ENCODE data around the gene CDC42EP1. TPM values are rescaled to one million over a fixed set of nuclear protein-coding genes. Genes with fewer than 3 reads are reported as not detected.
"Not testable (repeated sequence)": the region's sequence is repeated elsewhere in the genome, so short reads cannot be mapped to it uniquely, and the experiment has no call there.

Gene CDC42EP1
- total and polyA plus RNA-seq, 4 experiments from 2014 or later, result not detected

- peaks cover 5 to 9% of the 10 kb centered on the region in 2 donors for H3K27me3 Mint-ChIP-seq
Measured at GRCh38 chr22:37535159-37535558, 25.1 kb upstream of the CDC42EP1 start.

GRCh38 chr22:37538590-37539357 is 21.5 kb upstream of the CDC42EP1 start:
- H3K4me3 ChIP-seq (ENCODE audit: low read length in 2 of 2), result no peak overlapping the region
- peak; percentile 85 to 86 (median 86) for DNase-seq
- H3K9me3 ChIP-seq (ENCODE audit: control insufficient read depth in 1 of 2, low read length in 2 of 2), result no peaks in the 10 kb centered on the region
- Mint-ChIP-seq H3K27ac (peak overlapping the region in 5 of 7 donors; percentile 1 to 71 (median 38)), H3K36me3 (no peaks in the 10 kb centered on the region), H3K4me3 (peak overlapping the region in 7 of 8 donors; percentile 14 to 88 (median 47)), H3K27me3 (peaks cover 14 to 18% of the 10 kb centered on the region in 2 donors), H3K4me1 (peaks cover 14 to 40% (median 25%) of the 10 kb centered on the region in 4 donors), H3K9me3 (peaks cover 0 to 2% (median 0%) of the 10 kb centered on the region in 8 donors)
- peaks cover 30% of the 10 kb centered on the region for H3K4me1 ChIP-seq (ENCODE audit: insufficient read depth, low read length)
- intact Hi-C loops (cut with micrococcal nuclease), result loop anchor here (1.0 to 2.0 kb wide), 3 partner anchors 29 to 54 kb away; no protein-coding TSS in a partner anchor
- H3K36me3 ChIP-seq (ENCODE audit: insufficient read depth, low read length), result no peaks in the 10 kb centered on the region
- H3K27ac ChIP-seq (ENCODE audit: low read depth, low read length), result no peak overlapping the region
- CTCF ChIA-PET (ENCODE audit: partially characterized antibody), result interaction anchor here (0.7 to 16.8 kb wide), 16 partner anchors 11 to 427 kb away, joined by 3 to 523 read pairs (median 4); partner anchors contain the start of gene CDC42EP1
- H3K27me3 ChIP-seq (ENCODE audit: insufficient read depth, low read length), result no peaks in the 10 kb centered on the region
- POLR2A ChIA-PET (ENCODE audit: partially characterized antibody), result interaction anchor here (0.9 to 5.5 kb wide), 5 partner anchors 23 to 89 kb away, joined by 3 to 60 read pairs (median 6); no protein-coding TSS in a partner anchor

More at GRCh38 chr22:37535159-37535558, 25.1 kb upstream of the CDC42EP1 start:
- H3K36me3 Mint-ChIP-seq, result no peaks in the 10 kb centered on the region
- no peak for DNase-seq
- ChIA-PET POLR2A (ENCODE audit: partially characterized antibody) (no interaction called here), CTCF (ENCODE audit: partially characterized antibody) (no interaction called here)
- peaks cover 7 to 20% (median 13%) of the 10 kb centered on the region in 4 donors for H3K4me1 Mint-ChIP-seq
- H3K4me1 ChIP-seq (ENCODE audit: insufficient read depth, low read length), result peaks cover 23% of the 10 kb centered on the region
- H3K27ac Mint-ChIP-seq, result no peak overlapping the region
- H3K27me3 ChIP-seq (ENCODE audit: insufficient read depth, low read length), result no peaks in the 10 kb centered on the region
- H3K4me3 ChIP-seq (ENCODE audit: low read length in 2 of 2), result no peak overlapping the region
- H3K9me3 ChIP-seq (ENCODE audit: control insufficient read depth in 1 of 2, low read length in 2 of 2), result no peaks in the 10 kb centered on the region
- H3K36me3 ChIP-seq (ENCODE audit: insufficient read depth, low read length), result no peaks in the 10 kb centered on the region
- intact Hi-C loops (cut with micrococcal nuclease), result no loop called here
- no peak overlapping the region for H3K27ac ChIP-seq (ENCODE audit: low read depth, low read length)
- H3K9me3 Mint-ChIP-seq, result peaks cover 0 to 2% (median 0%) of the 10 kb centered on the region in 8 donors
- no peak overlapping the region for H3K4me3 Mint-ChIP-seq

- H3K36me3 Mint-ChIP-seq; H3K4me3 ChIP-seq (ENCODE audit: low read length in 2 of 2); H3K9me3 Mint-ChIP-seq; DNase-seq; H3K4me3 Mint-ChIP-seq; H3K27ac Mint-ChIP-seq; H3K27me3 ChIP-seq (ENCODE audit: insufficient read depth, low read length); H3K36me3 ChIP-seq (ENCODE audit: insufficient read depth, low read length); H3K27ac ChIP-seq (ENCODE audit: low read depth, low read length); H3K9me3 ChIP-seq (ENCODE audit: control insufficient read depth in 1 of 2, low read length in 2 of 2): not testable (repeated sequence)
- H3K4me1 ChIP-seq (ENCODE audit: insufficient read depth, low read length), result peaks cover 31% of the 10 kb centered on the region
- POLR2A ChIA-PET (ENCODE audit: partially characterized antibody), result interaction anchor here (0.6 to 5.5 kb wide), 5 partner anchors 24 to 516 kb away, joined by 3 to 60 read pairs (median 3); no protein-coding TSS in a partner anchor
- Mint-ChIP-seq H3K27me3 (peaks cover 15 to 18% of the 10 kb centered on the region in 2 donors), H3K4me1 (peaks cover 14 to 40% (median 24%) of the 10 kb centered on the region in 4 donors)
- CTCF ChIA-PET (ENCODE audit: partially characterized antibody), result interaction anchor here (1.0 to 16.8 kb wide), 9 partner anchors 10 to 426 kb away, joined by 3 to 523 read pairs (median 4); partner anchors contain the start of gene CDC42EP1
- intact Hi-C loops (cut with micrococcal nuclease), result loop anchor here (2.0 kb wide), 1 partner anchor 55 kb away; no protein-coding TSS in a partner anchor
Measured at GRCh38 chr22:37539790-37540189, 20.5 kb upstream of the CDC42EP1 start.

- peaks cover 41% of the 10 kb centered on the region for H3K4me1 ChIP-seq (ENCODE audit: insufficient read depth, low read length)
- peaks cover 16 to 24% of the 10 kb centered on the region in 2 donors for H3K27me3 Mint-ChIP-seq
- H3K36me3 ChIP-seq (ENCODE audit: insufficient read depth, low read length); H3K9me3 Mint-ChIP-seq; H3K9me3 ChIP-seq (ENCODE audit: control insufficient read depth in 1 of 2, low read length in 2 of 2); H3K36me3 Mint-ChIP-seq; H3K27ac ChIP-seq (ENCODE audit: low read depth, low read length); DNase-seq; intact Hi-C loops (cut with micrococcal nuclease); H3K27me3 ChIP-seq (ENCODE audit: insufficient read depth, low read length); H3K4me3 ChIP-seq (ENCODE audit: low read length in 2 of 2); H3K4me3 Mint-ChIP-seq: not testable (repeated sequence)
- peak overlapping the region in 1 of 7 donors; percentile 65 for H3K27ac Mint-ChIP-seq
- ChIA-PET POLR2A (ENCODE audit: partially characterized antibody) (interaction anchor here (1.2 to 5.5 kb wide), 2 partner anchors 19 to 25 kb away, joined by 3 to 60 read pairs; no protein-coding TSS in a partner anchor), CTCF (ENCODE audit: partially characterized antibody) (interaction anchor here (1.4 to 16.8 kb wide), 3 partner anchors 22 to 65 kb away, joined by 4 to 523 read pairs (median 72); partner anchors contain the start of gene CDC42EP1)
- peaks cover 18 to 48% (median 29%) of the 10 kb centered on the region in 4 donors for H3K4me1 Mint-ChIP-seq
Measured at GRCh38 chr22:37542416-37542815, 17.9 kb upstream of the CDC42EP1 start.

- H3K27me3 Mint-ChIP-seq, result peaks cover 16 to 25% of the 10 kb centered on the region in 2 donors
- peaks cover 37% of the 10 kb centered on the region for H3K4me1 ChIP-seq (ENCODE audit: insufficient read depth, low read length)
Measured at GRCh38 chr22:37542959-37543358, 17.3 kb upstream of the CDC42EP1 start.

GRCh38 chr22:37544955-37545702 is 15.2 kb upstream of the CDC42EP1 start:
- intact Hi-C loops (cut with micrococcal nuclease), result no loop called here
- H3K27ac ChIP-seq (ENCODE audit: low read depth, low read length), result no peak overlapping the region
- Mint-ChIP-seq H3K9me3 (no peaks in the 10 kb centered on the region), H3K36me3 (no peaks in the 10 kb centered on the region), H3K27me3 (peaks cover 11 to 19% of the 10 kb centered on the region in 2 donors), H3K4me1 (peaks cover 11 to 29% (median 18%) of the 10 kb centered on the region in 4 donors), H3K27ac (peak overlapping the region in 2 of 7 donors; percentile 8 to 59), H3K4me3 (no peak overlapping the region)
- POLR2A ChIA-PET (ENCODE audit: partially characterized antibody), result interaction anchor here (0.9 to 1.9 kb wide), 2 partner anchors 21 to 22 kb away, joined by 4 to 5 read pairs; no protein-coding TSS in a partner anchor
- peak; percentile 19 to 51 (median 28) for DNase-seq
- H3K27me3 ChIP-seq (ENCODE audit: insufficient read depth, low read length), result no peaks in the 10 kb centered on the region
- no peaks in the 10 kb centered on the region for H3K36me3 ChIP-seq (ENCODE audit: insufficient read depth, low read length)
- CTCF ChIA-PET (ENCODE audit: partially characterized antibody), result interaction anchor here (0.5 to 16.8 kb wide), 6 partner anchors 9 to 275 kb away, joined by 3 to 523 read pairs (median 3); partner anchors contain the start of gene CDC42EP1
- H3K9me3 ChIP-seq (ENCODE audit: control insufficient read depth in 1 of 2, low read length in 2 of 2), result no peaks in the 10 kb centered on the region
- H3K4me1 ChIP-seq (ENCODE audit: insufficient read depth, low read length), result peaks cover 18% of the 10 kb centered on the region
- no peak overlapping the region for H3K4me3 ChIP-seq (ENCODE audit: low read length in 2 of 2)

More at GRCh38 chr22:37542959-37543358, 17.3 kb upstream of the CDC42EP1 start:
- no peaks in the 10 kb centered on the region for H3K27me3 ChIP-seq (ENCODE audit: insufficient read depth, low read length)
- no peak overlapping the region for H3K4me3 ChIP-seq (ENCODE audit: low read length in 2 of 2)
- CTCF ChIA-PET (ENCODE audit: partially characterized antibody), result interaction anchor here (0.7 to 16.8 kb wide), 4 partner anchors 22 to 152 kb away, joined by 4 to 523 read pairs (median 38); partner anchors contain the start of gene CDC42EP1
- peaks cover 18 to 48% (median 29%) of the 10 kb centered on the region in 4 donors for H3K4me1 Mint-ChIP-seq
- H3K9me3 Mint-ChIP-seq, result peaks cover 0 to 2% (median 0%) of the 10 kb centered on the region in 8 donors
- no peak overlapping the region for H3K27ac ChIP-seq (ENCODE audit: low read depth, low read length)
- no peaks in the 10 kb centered on the region for H3K36me3 ChIP-seq (ENCODE audit: insufficient read depth, low read length)
- no peaks in the 10 kb centered on the region for H3K9me3 ChIP-seq (ENCODE audit: control insufficient read depth in 1 of 2, low read length in 2 of 2)
- POLR2A ChIA-PET (ENCODE audit: partially characterized antibody), result interaction anchor here (5.5 kb wide), 1 partner anchor 25 kb away, joined by 60 read pairs; no protein-coding TSS in a partner anchor
- DNase-seq, result no peak
- no peak overlapping the region for H3K27ac Mint-ChIP-seq
- no peak overlapping the region for H3K4me3 Mint-ChIP-seq
- no peaks in the 10 kb centered on the region for H3K36me3 Mint-ChIP-seq
- intact Hi-C loops (cut with micrococcal nuclease), result loop anchor here (1.0 kb wide), 1 partner anchor 18 kb away; no protein-coding TSS in a partner anchor

Data from CD4-positive, alpha-beta memory T cell (primary cell).